GM23248 (cell line): ENCODE measurements around the gene TEX22. TPM values are rescaled to one million over a fixed set of nuclear protein-coding genes. Genes with fewer than 3 reads are reported as not detected.
A peak's percentile ranks its signal among the peaks of the same experiment; 100 is the strongest.

Experiments used
- DNase-seq: peaks from one replicate; pipeline ENCODE4 v3.0.0-alpha.2; 2015
- H2AFZ ChIP-seq: fragments of 200-600 bp; sonication (generic); 2 replicates; pipeline ENCODE4 v1.6.1; 2016; ENCODE audit warnings: antibody characterized with exemption
- H3F3A ChIP-seq: fragments of 200-600 bp; sonication (generic); 2 replicates; pipeline ENCODE4 v1.6.1; 2016; ENCODE audit warnings: mild to moderate bottlenecking, antibody characterized with exemption, mixed run types; ENCODE audit not compliant: insufficient read depth
- H3K27ac ChIP-seq: fragments of 200-600 bp; sonication (generic); 2 replicates; pipeline ENCODE4 v1.5.1; 2016; ENCODE audit warnings: mild to moderate bottlenecking
- H3K27me3 ChIP-seq: fragments of 200-600 bp; sonication (generic); replicated peaks from 2 replicates; pipeline ENCODE4 v1.6.1; 2016; ENCODE audit warnings: mild to moderate bottlenecking; ENCODE audit not compliant: insufficient read depth
- H3K36me3 ChIP-seq: fragments of 200-600 bp; sonication (generic); 2 replicates; pipeline ENCODE4 v1.6.1; 2016; ENCODE audit warnings: low read depth, mild to moderate bottlenecking
- H3K4me1 ChIP-seq: fragments of 200-600 bp; sonication (generic); 2 replicates; pipeline ENCODE4 v1.6.1; 2016; ENCODE audit warnings: mild to moderate bottlenecking; ENCODE audit not compliant: insufficient read depth
- H3K4me2 ChIP-seq: fragments of 200-600 bp; sonication (generic); one replicate; pipeline ENCODE4 v1.6.1; 2016; ENCODE audit warnings: mild to moderate bottlenecking; ENCODE audit not compliant: unreplicated experiment
- H3K4me3 ChIP-seq: fragments of 200-600 bp; sonication (generic); 2 replicates; pipeline ENCODE4 v1.5.1; 2016; ENCODE audit warnings: mild to moderate bottlenecking
- H3K79me2 ChIP-seq: fragments of 200-600 bp; sonication (generic); 2 replicates; pipeline ENCODE4 v1.6.1; 2016; ENCODE audit warnings: mild to moderate bottlenecking; ENCODE audit not compliant: insufficient read depth
- H3K9ac ChIP-seq: fragments of 200-600 bp; sonication (generic); 2 replicates; pipeline ENCODE4 v1.6.1; 2016; ENCODE audit warnings: mild to moderate bottlenecking
- H3K9me2 ChIP-seq: fragments of 200-600 bp; sonication (generic); 2 replicates; pipeline ENCODE4 v1.6.1; 2016; ENCODE audit warnings: mixed run types, mild to moderate bottlenecking, moderate library complexity; ENCODE audit not compliant: insufficient read depth
- H3K9me3 ChIP-seq: fragments of 200-600 bp; sonication (generic); one replicate; pipeline ENCODE4 v1.6.1; 2017; ENCODE audit warnings: low read depth
- H4K20me1 ChIP-seq: fragments of 200-600 bp; sonication (generic); 2 replicates; pipeline ENCODE4 v1.6.0; 2016; ENCODE audit not compliant: insufficient read depth
- EZH2 ChIP-seq: fragments of 200-600 bp; sonication (generic); IDR thresholded peaks from 2 replicates; pipeline ENCODE4 v1.6.1; 2018; ENCODE audit warnings: antibody characterized with exemption, mild to moderate bottlenecking; ENCODE audit not compliant: insufficient read depth, poor library complexity, severe bottlenecking
- EZH2phosphoT487 ChIP-seq: fragments of 200-600 bp; sonication (generic); IDR thresholded peaks from 2 replicates; pipeline ENCODE4 v1.6.1; 2018; ENCODE audit warnings: antibody characterized with exemption, moderate library complexity, mild to moderate bottlenecking, low read depth; ENCODE audit not compliant: insufficient read depth
- WGBS, 2 experiments: methylation state at CpG; one replicate each; pipeline ENCODE4 v1.1.6; 2015 to 2017; ENCODE audit warnings: low lambda C conversion rate in 2 of 2, low coverage in 1 of 2; ENCODE audit errors: missing lambda C conversion rate in 2 of 2; 5-methylcytosine and 5-hydroxymethylcytosine counted together
- in situ Hi-C: fragments of 300-500 bp; cut with MboI; formaldehyde crosslinking; loops from 2 replicates; pipeline ENCODE4 v1.15.0; 2020
- polyA plus RNA-seq: library from polyadenylated mRNA; unstranded; fragments of >200 nt; fragmentation: Nextera tagmentation; extraction: Ambion mirVana; gene quantifications from 2 replicates; pipeline ENCODE4 v1.2.1, GENCODE V29; 2016
- total RNA-seq: library from RNA; depleted of rRNA; stranded (reverse); fragments of >200 nt; shearing (Covaris generic); gene quantifications from 2 replicates; pipeline ENCODE4 v1.2.3, GENCODE V29; 2014

Gene TEX22
- total and polyA plus RNA-seq, 2 experiments from 2014 or later: 0.43 to 0.46 TPM

- Histone ChIP-seq H3F3A (0 out of 2 replicates have a peak, but pooled peaks cover 4% of the 10 kb centered on the region), H3K9ac (no peak overlapping the region), H3K9me3 (no peaks in the 10 kb centered on the region), H3K79me2 (no peaks in the 10 kb centered on the region), H3K4me2 (no peak overlapping the region), H3K27ac (no peak overlapping the region), H2AFZ (no peak overlapping the region), H3K4me1 (no peaks in the 10 kb centered on the region), H3K4me3 (no peak overlapping the region), H4K20me1 (0 out of 2 replicates have a peak, but pooled peaks cover 5% of the 10 kb centered on the region), H3K27me3 (no peaks in the 10 kb centered on the region), H3K9me2 (no peaks in the 10 kb centered on the region), H3K36me3 (no peaks in the 10 kb centered on the region)
- 91 to 96% methylated on average over 3 of the region's 3 CpGs for WGBS, 2 experiments
- no peak for DNase-seq
- in situ Hi-C loops: no loop called here
- TF ChIP-seq EZH2phosphoT487: no peak
Observed at GRCh38 chr14:105351410-105351809, 46.9 kb upstream of the TEX22 start.

GRCh38 chr14:105351920-105352851, 46.2 kb upstream of the TEX22 start:
- no peaks in the 10 kb centered on the region for H3K79me2 ChIP-seq
- H2AFZ ChIP-seq: no peak overlapping the region
- no peak for TF ChIP-seq EZH2
- TF ChIP-seq EZH2phosphoT487: no peak
- 0 out of 2 replicates have a peak, but pooled peaks cover 5% of the 10 kb centered on the region for H4K20me1 ChIP-seq
- no peak overlapping the region for H3K27ac ChIP-seq
- H3K4me3 ChIP-seq: no peak overlapping the region
- no peaks in the 10 kb centered on the region for H3K9me2 ChIP-seq
- peak; percentile 91 for DNase-seq
- no peak overlapping the region for H3K4me2 ChIP-seq
- H3K4me1 ChIP-seq: no peaks in the 10 kb centered on the region
- no peaks in the 10 kb centered on the region for H3K27me3 ChIP-seq
- no peaks in the 10 kb centered on the region for H3K9me3 ChIP-seq
- no peak overlapping the region for H3K9ac ChIP-seq
- in situ Hi-C loops: no loop called here
- H3F3A ChIP-seq: 0 out of 2 replicates have a peak, but pooled peaks cover 4% of the 10 kb centered on the region
- H3K36me3 ChIP-seq: no peaks in the 10 kb centered on the region
- whole genome bisulfite sequencing, 2 experiments: 60 to 62% methylated on average over 13 to 25 of the region's 26 CpGs

- H4K20me1 ChIP-seq: 0 out of 2 replicates have a peak, but pooled peaks cover 5% of the 10 kb centered on the region
- no peaks in the 10 kb centered on the region for H3K36me3 ChIP-seq
- H2AFZ ChIP-seq: no peak overlapping the region
- no peaks in the 10 kb centered on the region for H3K9me2 ChIP-seq
- H3K79me2 ChIP-seq: no peaks in the 10 kb centered on the region
- 0 out of 2 replicates have a peak, but pooled peaks cover 4% of the 10 kb centered on the region for H3F3A ChIP-seq
- no peaks in the 10 kb centered on the region for H3K4me1 ChIP-seq
- TF ChIP-seq EZH2 (no peak), EZH2phosphoT487 (no peak)
- WGBS, 2 experiments: 90 to 92% methylated on average over 1 to 10 of the region's 10 CpGs
- H3K4me2 ChIP-seq: no peak overlapping the region
- in situ Hi-C loops: no loop called here
- H3K27ac ChIP-seq: no peak overlapping the region
- DNase-seq: no peak
- H3K9ac ChIP-seq: no peak overlapping the region
- no peaks in the 10 kb centered on the region for H3K9me3 ChIP-seq
- H3K27me3 ChIP-seq: no peaks in the 10 kb centered on the region
- H3K4me3 ChIP-seq: no peak overlapping the region
Observed at GRCh38 chr14:105353136-105353535, 45.2 kb upstream of the TEX22 start.

GRCh38 chr14:105354541-105354940, 43.8 kb upstream of the TEX22 start:
- DNase-seq: no peak
- Histone ChIP-seq H3K4me2 (no peak overlapping the region), H4K20me1 (0 out of 2 replicates have a peak, but pooled peaks cover 5% of the 10 kb centered on the region), H3K9ac (no peak overlapping the region), H3K27ac (no peak overlapping the region), H3K9me3 (no peaks in the 10 kb centered on the region), H2AFZ (no peak overlapping the region), H3K9me2 (no peaks in the 10 kb centered on the region), H3K4me1 (no peaks in the 10 kb centered on the region), H3K79me2 (no peaks in the 10 kb centered on the region), H3K4me3 (no peak overlapping the region), H3K36me3 (no peaks in the 10 kb centered on the region), H3F3A (0 out of 2 replicates have a peak, but pooled peaks cover 4% of the 10 kb centered on the region), H3K27me3 (no peaks in the 10 kb centered on the region)
- no peak for TF ChIP-seq EZH2
- no peak for TF ChIP-seq EZH2phosphoT487
- in situ Hi-C loops: no loop called here
- WGBS, 2 experiments: 88 to 94% methylated on average over 20 of the region's 20 CpGs
